Lung (tissue), 12 donors: ENCODE results near the gene NACC2. TPM values are rescaled to one million over a fixed set of nuclear protein-coding genes. Genes with fewer than 3 reads are reported as not detected.

ENCODE experiments used
- ATAC-seq: fragments of 200-7000 bp; cut with Tn5 transposase; one replicate; pipeline ENCODE4 v1.9.1; 2020; ENCODE audit warnings: moderate number of reproducible peaks; ENCODE audit not compliant: insufficient read depth, low FRiP score
- DNase-seq, 3 donors: peaks; one replicate each; pipeline ENCODE4 v3.0.0-alpha.2; 2013 to 2017
- H3K27ac ChIP-seq, 2 donors: one replicate each; pipeline ENCODE4 v1.5.1; 2013; ENCODE audit warnings: mild to moderate bottlenecking in 2 of 2, moderate library complexity in 2 of 2, control low read depth in 1 of 2, inconsistent platforms in 1 of 2, low read depth in 1 of 2, low read length in 1 of 2
- H3K27me3 ChIP-seq, 3 donors: one replicate each; pipeline ENCODE4 v1.5.1; 2013; ENCODE audit warnings: low read length in 2 of 3; ENCODE audit not compliant: control insufficient read depth in 3 of 3, insufficient read depth in 3 of 3
- H3K36me3 ChIP-seq, 4 donors: one replicate each; pipeline ENCODE4 v1.5.1; 2013; ENCODE audit warnings: low read length in 4 of 4, mild to moderate bottlenecking in 1 of 4, moderate library complexity in 1 of 4; ENCODE audit not compliant: control insufficient read depth in 4 of 4, insufficient read depth in 4 of 4
- H3K4me1 ChIP-seq, 5 donors: one replicate each; pipeline ENCODE4 v1.5.1; 2013; ENCODE audit warnings: low read length in 5 of 5, mild to moderate bottlenecking in 2 of 5, moderate library complexity in 1 of 5; ENCODE audit not compliant: control insufficient read depth in 5 of 5, insufficient read depth in 5 of 5
- H3K4me3 ChIP-seq: one replicate; pipeline ENCODE4 v1.5.1; 2013; ENCODE audit warnings: mild to moderate bottlenecking, control low read depth, moderate library complexity
- H3K9ac ChIP-seq, 2 donors: one replicate each; pipeline ENCODE4 v1.5.1; 2013; ENCODE audit warnings: low read length in 2 of 2, control low read depth in 1 of 2; ENCODE audit not compliant: insufficient read depth in 1 of 2
- H3K9me3 ChIP-seq, 4 donors: one replicate each; pipeline ENCODE4 v1.5.1; 2013; ENCODE audit warnings: low read length in 3 of 4, mild to moderate bottlenecking in 1 of 4, moderate library complexity in 1 of 4; ENCODE audit not compliant: control insufficient read depth in 4 of 4, insufficient read depth in 3 of 4
- CTCF ChIP-seq: IDR thresholded peaks from 2 replicates; pipeline ENCODE4 v1.5.1; 2012; ENCODE audit warnings: mild to moderate bottlenecking; ENCODE audit errors: control extremely low read depth, extremely low read depth
- WGBS, 2 donors: extraction: QIAGEN DNeasy Blood & Tissue Kit; methylation state at CpG; one replicate each; pipeline ENCODE4 v1.1.7; 2013; 5-methylcytosine and 5-hydroxymethylcytosine counted together
- polyA plus RNA-seq, 2 donors: library from polyadenylated mRNA; stranded (reverse); fragments of 200-250 nt; gene quantifications; one replicate each; pipeline ENCODE4 v1.2.1, GENCODE V29; 2013
- total RNA-seq, 2 donors: library from RNA; depleted of rRNA in 1 of 2; stranded (reverse); fragments of >200 nt in 1 of 2; gene quantifications; one replicate each; pipeline ENCODE4 v1.2.1, GENCODE V29; 2014 to 2021
- donor health status: control.
- donor health status: control.
- donor health status: Bipolar disorder and iron deficiency.
- donor health status: healthy.
- donor health status: DM: yes; HTN: yes; CAD: no.

NACC2 gene
- total and polyA plus RNA-seq, 4 donors = 5.9 to 32.7 (median 10.5) TPM

GRCh38 chr9:136024696-136025316 lies 70.3 kb downstream of the NACC2 start:
- no peak overlapping the region for H3K4me3 ChIP-seq
- DNase-seq = peak in 2 of 3 donors; percentile 33 to 56
- no peak for TF ChIP-seq CTCF
- 83 to 91% methylated on average over 16 of the region's 16 CpGs for WGBS, 2 donors
- no peaks in the 10 kb centered on the region for H3K27me3 ChIP-seq
- H3K27ac ChIP-seq = no peak overlapping the region
- H3K4me1 ChIP-seq = peaks cover 0 to 15% (median 10%) of the 10 kb centered on the region in 5 donors
- ATAC-seq = no peak
- peaks cover 0 to 3% (median 0%) of the 10 kb centered on the region in 4 donors for H3K9me3 ChIP-seq
- no peak overlapping the region for H3K9ac ChIP-seq
- H3K36me3 ChIP-seq = peaks cover 0 to 8% (median 4%) of the 10 kb centered on the region in 4 donors

GRCh38 chr9:136024286-136024685 lies 70.8 kb downstream of the NACC2 start:
- H3K4me1 ChIP-seq = peaks cover 0 to 15% (median 10%) of the 10 kb centered on the region in 5 donors
- H3K9me3 ChIP-seq = no peaks in the 10 kb centered on the region
- TF ChIP-seq CTCF = no peak
- H3K4me3 ChIP-seq = no peak overlapping the region
- peaks cover 0 to 8% (median 3%) of the 10 kb centered on the region in 4 donors for H3K36me3 ChIP-seq
- H3K27ac ChIP-seq = peak overlapping the region in 1 of 2 donors; percentile 33
- H3K27me3 ChIP-seq = no peaks in the 10 kb centered on the region
- ATAC-seq (no peak), DNase-seq (peak in 2 of 3 donors; percentile 10 to 35)
- H3K9ac ChIP-seq = peak overlapping the region in 1 of 2 donors; percentile 14
- 67 to 72% methylated on average over 2 of the region's 2 CpGs for WGBS, 2 donors

- TF ChIP-seq CTCF = no peak
- H3K27me3 ChIP-seq = no peaks in the 10 kb centered on the region
- WGBS, 2 donors = 55 to 67% methylated on average over 16 of the region's 16 CpGs
- peaks cover 0 to 20% (median 10%) of the 10 kb centered on the region in 5 donors for H3K4me1 ChIP-seq
- peaks cover 0 to 6% (median 2%) of the 10 kb centered on the region in 4 donors for H3K36me3 ChIP-seq
- peak overlapping the region in 1 of 2 donors; percentile 33 for H3K27ac ChIP-seq
- peak; percentile 9 for ATAC-seq
- no peak overlapping the region for H3K9ac ChIP-seq
- no peaks in the 10 kb centered on the region for H3K9me3 ChIP-seq
- peak; percentile 62 to 79 (median 69) for DNase-seq
- H3K4me3 ChIP-seq = no peak overlapping the region
Measured at GRCh38 chr9:136023410-136024225, 71.5 kb downstream of the NACC2 start.
